Measurements from ENCODE around the gene CASP6.

Gene CASP6

DNA sequence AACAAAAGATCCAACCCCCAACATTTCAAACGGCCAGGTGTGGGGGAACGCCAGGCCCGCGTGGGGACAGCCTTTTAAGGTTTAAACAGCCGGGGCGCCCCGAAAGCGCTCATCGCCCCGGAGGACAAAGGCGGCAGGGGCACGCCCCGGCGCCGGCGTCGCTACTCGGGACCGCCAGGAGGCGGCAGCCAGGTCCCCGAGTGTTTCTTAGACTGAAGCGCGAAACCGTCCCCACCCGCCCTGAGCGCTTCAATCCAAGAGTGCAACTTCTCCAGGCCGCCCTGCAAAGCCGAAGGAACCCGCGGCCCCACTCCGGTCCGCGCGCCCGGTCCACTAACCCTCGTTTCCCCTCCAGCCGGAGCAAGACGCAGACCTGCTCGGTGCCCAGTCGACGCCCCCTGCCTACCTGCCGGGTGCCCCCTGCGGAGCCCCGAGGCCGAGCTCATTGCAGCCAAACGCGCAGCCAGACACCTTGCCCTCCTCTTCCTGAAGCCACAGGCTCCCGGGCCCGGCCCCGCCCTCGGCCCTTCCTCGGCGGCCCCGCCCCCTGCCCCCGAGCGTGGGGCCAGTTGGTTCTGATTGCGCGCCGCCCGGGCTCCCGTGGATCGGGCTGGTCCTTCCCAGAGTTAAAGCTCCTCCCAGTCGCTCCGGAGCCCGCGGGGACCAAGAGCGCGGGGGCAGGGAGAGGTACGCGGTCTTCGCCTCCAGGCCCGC, at the start of gene CASP6:
Gene CASP6 (minus strand): TSS at position 496 of the 714 bp plus-strand sequence. CDS start 50 bp downstream, at position 446.
- peak; percentile 52 to 64 (median 54) for DNase-seq (ENCODE audit: low read depth in 2 of 3, low spot score in 1 of 3)

- DNase-seq (ENCODE audit: low read depth in 2 of 3, low spot score in 1 of 3) = no peak
Measured at GRCh38 chr4:109752525-109752924, 49.3 kb upstream of the CASP6 start.

DNA sequence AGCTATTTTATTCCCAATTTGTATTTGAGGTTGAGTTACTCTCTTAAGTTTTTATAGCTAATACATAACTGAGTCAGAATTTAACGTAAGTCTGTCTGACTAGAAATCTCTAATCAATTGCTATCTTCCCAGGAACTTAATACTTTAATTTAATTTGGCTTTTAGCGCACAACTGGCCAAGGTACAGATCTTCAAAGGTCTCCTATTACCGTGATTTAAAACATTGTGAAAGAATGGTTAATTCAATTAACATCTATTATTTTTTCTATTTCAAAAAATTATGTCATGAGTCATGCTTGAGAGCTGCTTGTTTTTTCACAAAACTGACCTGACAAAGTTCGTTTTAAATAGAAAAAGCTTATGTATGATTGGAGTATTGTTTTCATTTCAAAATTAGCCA, 48.6 kb upstream of the CASP6 start:
- no peak for DNase-seq (ENCODE audit: low read depth in 2 of 3, low spot score in 1 of 3)

DNA sequence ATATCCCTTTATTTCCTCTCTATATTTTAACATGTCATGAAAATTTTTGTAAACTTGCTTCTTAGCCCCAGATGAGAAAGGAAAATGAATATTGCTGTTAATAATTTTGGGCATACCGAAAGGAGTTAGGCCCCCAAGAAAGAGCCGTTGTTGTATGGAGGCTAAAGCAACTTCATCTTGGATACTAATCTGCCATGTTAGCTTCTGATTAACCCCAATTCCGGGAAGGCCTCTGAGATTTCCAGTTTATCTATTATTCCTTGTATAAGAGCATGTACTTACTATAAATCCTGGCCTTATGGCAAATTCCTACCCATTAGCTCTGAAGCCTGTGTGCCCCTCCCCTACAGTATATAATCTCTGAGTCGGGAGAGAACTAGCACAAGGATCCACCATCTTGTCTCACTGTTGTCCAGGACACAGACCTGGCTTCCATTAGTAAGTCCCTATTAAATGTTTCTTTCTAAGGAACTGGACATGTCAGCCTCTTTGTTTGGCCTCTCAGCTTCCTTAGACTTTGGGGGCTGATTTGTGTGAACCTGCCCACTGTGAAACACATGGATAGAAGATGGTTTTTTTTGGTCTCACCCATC, 47.5 kb upstream of the CASP6 start:
- no peak for DNase-seq (ENCODE audit: low read depth in 2 of 3, low spot score in 1 of 3)

DNA sequence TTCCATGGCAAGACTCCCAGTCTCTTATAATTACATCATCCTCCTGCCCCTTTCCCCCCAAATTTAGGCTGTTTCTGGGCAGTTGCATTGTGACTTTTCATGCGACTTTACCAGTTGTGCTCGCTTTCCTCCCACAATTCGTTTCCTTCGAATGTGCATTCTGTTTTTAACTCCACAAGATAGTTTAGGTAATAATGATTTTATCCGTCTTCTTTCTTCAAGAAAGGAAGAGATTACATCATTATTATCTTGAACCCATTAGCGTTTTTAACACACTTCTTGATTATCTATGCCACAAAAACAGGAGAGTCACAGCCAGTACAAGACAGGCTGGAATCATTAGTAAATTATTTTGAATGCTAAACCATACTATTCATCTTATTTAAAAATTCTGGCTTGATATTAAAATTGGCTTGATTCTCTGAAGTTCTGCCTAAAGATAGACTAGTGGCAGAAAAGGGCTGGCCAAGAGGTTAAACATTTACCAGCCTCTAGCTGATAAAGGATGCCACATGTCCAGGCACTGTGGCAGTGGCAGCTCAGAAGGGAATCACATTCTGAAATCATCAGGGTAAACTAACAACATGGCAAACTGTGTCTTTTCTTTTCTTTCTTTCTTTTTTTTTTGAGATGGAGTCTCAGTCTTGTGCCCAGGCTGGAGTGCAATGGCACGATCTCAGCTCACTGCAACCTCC, 46.3 kb upstream of the CASP6 start:
- DNase-seq (ENCODE audit: low read depth in 2 of 3, low spot score in 1 of 3) = no peak

DNA sequence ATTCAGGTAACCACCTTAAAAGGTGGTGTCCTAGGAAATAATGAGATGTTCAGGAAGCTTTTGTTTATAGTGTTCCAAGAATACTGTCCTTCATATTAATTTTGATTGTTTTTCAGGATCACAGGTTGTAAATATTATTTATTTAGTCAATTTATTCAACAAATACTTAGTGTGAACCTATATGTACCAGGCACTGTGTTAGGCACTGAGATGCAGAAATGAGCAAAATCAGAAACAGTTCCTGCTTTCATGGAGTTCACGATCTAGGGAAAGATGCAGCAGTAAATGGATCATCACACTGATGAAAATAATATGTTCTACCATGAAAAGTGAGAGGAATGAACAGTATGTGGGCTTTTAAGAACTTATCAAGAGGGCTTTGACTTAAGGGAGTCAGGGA, 44.9 kb upstream of the CASP6 start:
- DNase-seq (ENCODE audit: low read depth in 2 of 3, low spot score in 1 of 3) = no peak

- DNase-seq (ENCODE audit: low read depth in 2 of 3, low spot score in 1 of 3) = no peak
Measured at GRCh38 chr4:109746728-109747127, 43.5 kb upstream of the CASP6 start.

DNA sequence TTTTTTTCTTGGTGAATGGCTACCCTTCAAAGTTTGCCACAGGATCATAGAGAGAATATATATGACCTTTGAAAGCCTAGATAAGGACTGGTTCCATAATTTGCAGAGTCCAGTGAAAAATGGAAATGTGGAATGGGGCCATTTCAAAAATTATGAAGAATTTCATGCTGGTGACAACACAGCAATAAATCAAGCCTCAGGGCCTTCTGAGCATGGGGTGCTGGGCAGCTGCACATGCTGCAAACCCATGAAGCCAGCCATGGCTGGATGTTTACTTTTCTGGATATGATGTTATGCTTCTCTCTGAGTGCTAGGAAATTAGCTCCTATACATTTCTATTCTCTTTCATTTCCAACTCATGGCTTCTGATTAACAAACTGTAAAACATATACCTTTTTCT, 42.6 kb upstream of the CASP6 start:
- DNase-seq (ENCODE audit: low read depth in 2 of 3, low spot score in 1 of 3) = no peak

DNA sequence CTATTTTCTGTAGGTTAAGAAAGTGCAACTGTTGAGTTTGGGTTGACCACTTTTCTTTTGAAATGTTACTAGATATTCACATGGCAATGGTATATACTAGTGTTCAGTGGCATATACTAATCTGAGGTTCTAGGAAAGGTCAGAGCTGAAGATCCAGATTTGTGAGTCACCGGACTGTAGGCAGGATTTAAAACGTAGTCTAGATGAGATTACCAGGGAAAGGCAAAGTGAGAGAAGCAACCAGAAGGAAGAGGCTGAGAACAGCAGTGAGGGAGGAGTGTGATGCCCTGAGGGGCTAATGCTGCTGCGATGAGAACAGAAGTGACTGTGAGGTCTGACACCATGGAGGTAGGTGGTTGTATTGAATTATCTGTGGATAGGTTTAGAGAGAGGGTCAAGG, 36.3 kb upstream of the CASP6 start:
- no peak for DNase-seq (ENCODE audit: low read depth in 2 of 3, low spot score in 1 of 3)

DNA sequence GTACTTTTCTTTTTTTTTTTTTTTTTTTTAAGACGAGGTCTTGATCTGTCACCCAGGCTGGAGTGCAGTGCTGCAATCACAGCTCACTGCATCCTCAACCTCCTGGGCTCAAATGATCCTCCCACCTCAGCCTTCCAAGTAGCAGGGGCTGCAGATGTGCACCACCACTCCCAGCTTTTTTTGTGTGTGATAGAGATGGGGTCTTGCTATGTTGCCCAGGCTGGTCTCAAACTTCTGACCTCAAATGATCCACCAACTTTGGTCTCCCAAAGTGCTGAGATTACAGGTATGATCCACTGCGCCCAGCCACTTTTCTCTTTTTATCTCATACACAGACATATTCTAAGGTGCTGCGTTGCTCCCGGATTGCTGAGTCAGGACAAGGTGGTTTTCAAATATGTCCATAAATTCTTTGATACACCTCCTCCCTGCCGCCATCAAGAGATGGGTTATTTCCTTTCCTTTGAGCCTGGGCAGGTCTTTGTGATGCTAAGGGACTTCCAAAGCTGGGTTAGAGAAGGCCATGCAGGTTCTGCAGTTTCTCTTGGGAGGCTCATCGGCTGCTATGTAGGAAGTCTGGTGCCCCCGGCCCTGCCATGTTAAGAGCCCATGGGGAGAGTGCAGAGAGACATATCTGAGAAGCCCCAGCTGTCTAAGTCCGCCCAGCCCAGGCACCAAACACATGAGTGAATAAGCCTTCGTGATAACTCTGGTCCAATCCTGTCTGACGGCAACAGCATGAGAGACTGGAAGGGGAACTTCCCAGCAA, 35.0 kb upstream of the CASP6 start:
- no peak for DNase-seq (ENCODE audit: low read depth in 2 of 3, low spot score in 1 of 3)

DNA sequence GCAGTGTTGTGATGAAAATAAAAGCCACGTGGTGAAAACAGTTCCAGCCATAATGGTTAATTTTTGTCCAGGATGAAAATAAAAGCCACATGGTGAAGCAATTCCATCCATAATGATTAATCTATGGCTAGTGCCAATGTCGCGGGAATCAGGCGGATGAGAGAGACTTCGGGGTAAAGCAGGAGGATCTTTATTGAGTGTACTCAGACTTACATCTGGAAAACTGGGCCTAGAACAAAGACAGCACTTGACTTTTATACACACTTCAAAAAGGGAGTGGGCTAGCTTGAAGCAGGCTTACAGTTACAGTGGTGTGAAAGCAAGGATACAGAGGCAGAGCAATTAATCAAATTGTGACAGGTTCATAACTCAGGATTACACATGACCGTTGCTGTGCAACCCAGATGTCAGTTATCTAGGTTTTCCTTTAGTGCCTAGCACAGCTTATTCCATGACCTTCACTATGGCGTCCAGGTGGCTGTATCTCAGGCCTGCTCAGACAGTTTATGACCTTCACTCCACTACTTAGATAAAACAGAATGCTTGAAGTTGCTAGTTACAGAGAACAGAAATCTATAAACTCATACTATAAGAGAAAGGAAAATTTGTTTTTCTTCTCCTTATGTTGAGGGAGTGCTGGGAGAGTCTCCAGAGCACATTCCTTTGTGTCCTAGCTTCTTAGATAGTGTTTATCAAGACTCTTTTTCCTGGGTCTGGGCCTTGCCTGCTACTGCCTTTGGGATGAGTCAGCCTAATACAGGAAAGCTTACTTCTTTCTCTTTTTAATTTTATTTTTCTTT, 32.5 kb upstream of the CASP6 start:
- no peak for DNase-seq (ENCODE audit: low read depth in 2 of 3, low spot score in 1 of 3)

- DNase-seq (ENCODE audit: low read depth in 2 of 3, low spot score in 1 of 3) = no peak
Measured at GRCh38 chr4:109733728-109734127, 30.5 kb upstream of the CASP6 start.

- no peak for DNase-seq (ENCODE audit: low read depth in 2 of 3, low spot score in 1 of 3)
Measured at GRCh38 chr4:109730619-109731545, 27.6 kb upstream of the CASP6 start.

DNA sequence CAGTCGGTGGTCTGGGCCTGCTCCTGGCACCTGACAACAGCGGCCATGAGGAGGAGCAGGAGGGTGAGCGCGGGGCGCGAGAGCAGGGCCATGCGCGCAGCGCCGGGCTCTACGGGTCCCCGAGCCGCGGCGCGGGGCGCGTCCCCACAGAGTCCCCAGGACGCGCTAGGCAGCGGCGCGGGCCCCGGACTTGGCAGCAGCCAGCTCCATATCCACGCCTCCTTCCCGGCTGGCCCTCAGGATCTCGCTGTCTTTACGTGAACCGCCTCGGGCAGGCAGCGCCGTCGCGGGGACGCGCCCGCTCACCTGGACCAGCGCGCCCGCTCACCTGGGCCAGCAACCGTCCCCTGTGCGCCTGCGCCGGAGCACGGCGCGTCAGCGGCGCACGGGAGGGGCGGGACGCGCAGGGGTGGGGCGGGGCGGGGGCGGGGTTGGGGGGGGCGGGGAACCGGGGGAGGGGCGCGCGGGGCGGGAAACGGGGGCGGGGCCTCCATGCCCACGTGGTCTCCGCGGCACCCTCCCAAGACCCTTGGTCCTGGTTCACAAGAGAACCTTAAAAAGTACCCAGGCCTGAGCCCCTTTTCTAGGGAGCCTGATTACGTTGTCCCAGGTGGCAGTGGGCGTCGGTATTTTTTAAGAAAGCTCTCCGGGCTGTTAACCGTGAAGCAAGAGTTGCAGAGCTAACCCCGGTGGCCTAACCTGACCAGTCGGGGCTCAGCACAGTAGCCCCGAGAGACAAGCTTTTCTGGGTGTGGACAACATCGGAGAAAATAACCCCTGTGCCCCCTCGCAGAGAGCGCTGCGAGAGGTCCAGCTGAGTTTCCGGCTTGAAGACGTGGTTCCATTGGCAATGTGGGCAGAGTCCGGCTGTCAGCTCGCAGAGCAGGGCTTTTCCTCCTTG, 26.7 kb upstream of the CASP6 start, which contains the start of gene PLA2G12A:
Gene PLA2G12A (minus strand): TSS at position 353 of the 901 bp plus-strand sequence. CDS start 261 bp downstream, at position 92.
- DNase-seq (ENCODE audit: low read depth in 2 of 3, low spot score in 1 of 3) = peak; percentile 46 to 58 (median 56)

DNA sequence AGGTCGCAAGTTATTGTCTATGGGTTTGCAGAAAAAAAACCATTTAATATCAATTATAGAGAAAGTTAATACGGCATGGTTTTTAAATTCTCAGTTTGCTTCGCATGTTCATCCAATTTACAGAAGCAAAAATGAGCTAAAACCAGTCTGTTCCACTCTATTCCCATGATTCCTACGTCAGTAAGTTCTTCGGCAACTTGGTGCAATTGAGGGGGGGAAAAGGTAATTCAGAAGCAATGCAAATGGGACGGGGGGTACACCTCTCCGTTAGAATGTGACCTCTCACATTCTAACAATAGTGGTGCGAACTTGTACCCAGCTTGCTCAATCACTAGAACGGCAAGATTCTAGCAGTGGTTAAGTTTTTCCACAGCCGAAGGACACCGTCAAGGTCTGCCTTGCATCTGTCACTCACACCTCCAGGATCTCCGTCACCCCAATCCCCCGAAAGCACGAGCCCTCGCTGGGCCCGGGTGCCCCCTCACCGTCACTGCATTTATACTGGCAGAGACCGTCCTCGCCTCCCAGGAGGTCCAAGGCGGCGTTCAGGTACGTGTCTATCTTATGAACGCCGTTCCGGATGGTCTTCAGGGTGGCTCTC, 26.0 kb upstream of the CASP6 start:
- peak in 1 of 3 donors; percentile 3 for DNase-seq (ENCODE audit: low read depth in 2 of 3, low spot score in 1 of 3)

DNA sequence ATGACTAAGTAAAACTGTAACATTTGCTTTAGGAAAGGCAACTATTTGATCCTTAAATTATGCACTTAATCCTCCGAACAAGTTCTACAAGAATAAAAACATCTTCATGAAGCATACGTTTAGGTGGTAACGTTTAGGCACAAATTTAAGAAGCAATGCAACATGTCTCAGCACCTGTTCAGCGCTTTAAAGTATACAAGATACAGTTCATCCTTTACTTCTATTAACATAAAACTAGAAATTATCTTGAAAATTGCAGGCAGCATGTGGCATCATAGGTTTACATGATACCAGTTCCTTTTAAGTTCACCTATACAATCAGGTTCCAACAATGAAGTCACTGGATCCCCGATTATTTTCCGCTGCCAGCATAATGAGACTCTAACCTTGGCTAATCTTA, 25.1 kb upstream of the CASP6 start:
- DNase-seq (ENCODE audit: low read depth in 2 of 3, low spot score in 1 of 3) = no peak

DNA sequence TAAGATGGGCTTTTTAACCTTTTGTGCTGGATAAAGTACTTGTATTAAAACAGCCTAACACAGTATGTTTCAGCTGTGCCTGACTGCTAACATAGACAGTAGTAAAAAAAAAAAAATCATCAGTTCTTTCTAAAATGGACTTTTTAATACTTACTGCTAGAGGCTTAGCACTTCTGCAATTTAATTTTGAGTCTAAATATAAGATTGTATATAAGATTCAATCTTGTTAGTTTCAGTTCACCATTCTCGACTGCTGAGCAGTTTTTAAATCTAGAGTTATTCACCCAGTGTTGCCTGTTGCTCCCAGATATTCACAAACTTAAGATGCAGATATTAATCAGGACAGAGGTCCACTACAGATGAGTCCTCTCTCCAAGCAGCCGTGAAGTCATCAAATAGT, 19.9 kb upstream of the CASP6 start:
- DNase-seq (ENCODE audit: low read depth in 2 of 3, low spot score in 1 of 3) = no peak

DNA sequence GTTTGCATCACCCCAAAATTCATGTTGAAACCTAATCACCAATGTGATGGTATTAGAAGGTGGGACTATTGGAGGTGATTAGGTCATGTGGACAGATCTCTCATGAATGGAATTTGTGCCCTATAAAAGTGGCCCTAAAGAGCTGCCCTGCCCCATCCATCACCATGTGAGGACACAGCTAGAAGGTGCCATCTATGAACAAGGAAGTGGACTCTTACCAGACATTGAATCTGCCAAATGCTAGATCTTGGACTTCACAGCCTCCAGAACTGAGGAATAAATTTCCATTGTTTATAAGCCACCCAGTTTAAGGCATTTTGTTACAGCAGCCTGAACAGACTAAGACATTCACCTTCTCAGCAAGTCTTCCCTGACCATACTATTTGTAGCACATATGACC, 19.1 kb upstream of the CASP6 start:
- DNase-seq (ENCODE audit: low read depth in 2 of 3, low spot score in 1 of 3) = no peak
